K562 (cell line): Measurements from ENCODE around the gene TGM5. TPM values are rescaled to one million over a fixed set of nuclear protein-coding genes. Genes with fewer than 3 reads are reported as not detected.

ENCODE experiments used
- EP400 ChIP-seq: fragments of 450-650 bp; IDR thresholded peaks from 2 replicates; pipeline ENCODE4 v1.6.1; 2017; ENCODE audit warnings: antibody characterized with exemption, mild to moderate bottlenecking, moderate library complexity
- EWSR1 ChIP-seq: fragments of 450-650 bp; IDR thresholded peaks from 2 replicates; pipeline ENCODE4 v1.6.1; 2018; ENCODE audit warnings: borderline replicate concordance, mild to moderate bottlenecking, low read depth, moderate library complexity; ENCODE audit not compliant: partially characterized antibody
- FOXA1 ChIP-seq: fragments of 450-650 bp; IDR thresholded peaks from 2 replicates; pipeline ENCODE4 v1.6.1; 2016; ENCODE audit warnings: mild to moderate bottlenecking, borderline replicate concordance
- GABPB2 ChIP-seq: fragments of 250-450 bp; sonication (Bioruptor Pico); conservative IDR thresholded peaks from 2 replicates; pipeline ENCODE4 v1.5.1; 2021; ENCODE audit warnings: mild to moderate bottlenecking
- HMG20B ChIP-seq: fragments of 250-450 bp; sonication (Bioruptor Pico); IDR thresholded peaks from 2 replicates; pipeline ENCODE4 v1.5.0; 2021; ENCODE audit warnings: mild to moderate bottlenecking
- SAFB ChIP-seq: fragments of 200-400 bp; formaldehyde crosslinking; IDR thresholded peaks from 2 replicates; pipeline ENCODE4 v1.6.1; 2017; ENCODE audit warnings: low read depth, low read length, borderline replicate concordance
- VEZF1 ChIP-seq: fragments of 200-800 bp; sonication (Bioruptor generic); IDR thresholded peaks from 2 replicates; pipeline ENCODE4 v1.6.1; 2017; ENCODE audit warnings: missing genetic modification characterization, missing compliant biosample characterization
- ZBTB43 ChIP-seq: sonication (generic); formaldehyde crosslinking; IDR thresholded peaks from 2 replicates; pipeline ENCODE4 v1.8.0; 2023; ENCODE audit warnings: mild to moderate bottlenecking, missing genetic modification reagents
- ZFPM2 ChIP-seq: fragments of 250-450 bp; sonication (Bioruptor Pico); IDR thresholded peaks from 2 replicates; pipeline ENCODE4 v1.5.1; 2022; ENCODE audit warnings: mild to moderate bottlenecking
- ZNF133 ChIP-seq: fragments of 250-450 bp; sonication (Bioruptor Pico); IDR thresholded peaks from 2 replicates; pipeline ENCODE4 v1.4.0; 2020; ENCODE audit warnings: mild to moderate bottlenecking
- polyA plus RNA-seq, 8 experiments: library from polyadenylated mRNA; depleted of rRNA in 4 of 8; stranded (reverse) in 5 of 8; unstranded in 3 of 8; fragments of >200 nt; fragmentation: Nextera tagmentation in 2 of 8; fragmentation: Illumina TruSeq in 1 of 8; extraction: Ambion mirVana in 2 of 8; extraction: Trizol in 1 of 8; gene quantifications; 2 replicates each; pipeline versions ENCODE4 v1.2.1 to v1.2.3, GENCODE V29; 2011 to 2014; ENCODE audit warnings: inconsistent platforms in 1 of 8, missing spikeins in 1 of 8
- total RNA-seq, 7 experiments: library from RNA; depleted of rRNA in 6 of 7; stranded (reverse); fragments of >200 nt in 6 of 7; fragmentation: Illumina TruSeq in 2 of 7; extraction: Trizol in 2 of 7; gene quantifications; 2 replicates each; pipeline versions ENCODE4 v1.2.1 to v1.2.3, GENCODE V29; 2011 to 2021; ENCODE audit warnings: low replicate concordance in 1 of 7

Gene TGM5
- total and polyA plus RNA-seq, 9 of the 15 experiments (the other 6 are each of a cell fraction or from before 2014, with no cell fraction given) = 0.03 to 0.10 (median 0.07) TPM; not detected in 6

- TF ChIP-seq ZBTB43 (CRISPR knock-in tag) = no peak
- TF ChIP-seq EWSR1 = no peak
- TF ChIP-seq GABPB2 (CRISPR knock-in tag) = no peak
- no peak for TF ChIP-seq ZNF133 (CRISPR knock-in tag)
- no peak for TF ChIP-seq EP400
- no peak for TF ChIP-seq SAFB
- no peak for TF ChIP-seq ZFPM2 (CRISPR knock-in tag)
- TF ChIP-seq HMG20B = no peak
- TF ChIP-seq FOXA1 = no peak
- no peak for TF ChIP-seq VEZF1 (CRISPR knock-in tag)
These were observed 52.0 kb downstream of the TGM5 start (continued) for GRCh38 chr15:43214592-43215295.
